ENCODE data around the gene PARVA. TPM values are rescaled to one million over a fixed set of nuclear protein-coding genes. Genes with fewer than 3 reads are reported as not detected.

PARVA gene, protein sequence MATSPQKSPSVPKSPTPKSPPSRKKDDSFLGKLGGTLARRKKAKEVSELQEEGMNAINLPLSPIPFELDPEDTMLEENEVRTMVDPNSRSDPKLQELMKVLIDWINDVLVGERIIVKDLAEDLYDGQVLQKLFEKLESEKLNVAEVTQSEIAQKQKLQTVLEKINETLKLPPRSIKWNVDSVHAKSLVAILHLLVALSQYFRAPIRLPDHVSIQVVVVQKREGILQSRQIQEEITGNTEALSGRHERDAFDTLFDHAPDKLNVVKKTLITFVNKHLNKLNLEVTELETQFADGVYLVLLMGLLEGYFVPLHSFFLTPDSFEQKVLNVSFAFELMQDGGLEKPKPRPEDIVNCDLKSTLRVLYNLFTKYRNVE
- total RNA-seq: 100 to 1,000 TPM; 167 to 245 (median 240) TPM

DNA sequence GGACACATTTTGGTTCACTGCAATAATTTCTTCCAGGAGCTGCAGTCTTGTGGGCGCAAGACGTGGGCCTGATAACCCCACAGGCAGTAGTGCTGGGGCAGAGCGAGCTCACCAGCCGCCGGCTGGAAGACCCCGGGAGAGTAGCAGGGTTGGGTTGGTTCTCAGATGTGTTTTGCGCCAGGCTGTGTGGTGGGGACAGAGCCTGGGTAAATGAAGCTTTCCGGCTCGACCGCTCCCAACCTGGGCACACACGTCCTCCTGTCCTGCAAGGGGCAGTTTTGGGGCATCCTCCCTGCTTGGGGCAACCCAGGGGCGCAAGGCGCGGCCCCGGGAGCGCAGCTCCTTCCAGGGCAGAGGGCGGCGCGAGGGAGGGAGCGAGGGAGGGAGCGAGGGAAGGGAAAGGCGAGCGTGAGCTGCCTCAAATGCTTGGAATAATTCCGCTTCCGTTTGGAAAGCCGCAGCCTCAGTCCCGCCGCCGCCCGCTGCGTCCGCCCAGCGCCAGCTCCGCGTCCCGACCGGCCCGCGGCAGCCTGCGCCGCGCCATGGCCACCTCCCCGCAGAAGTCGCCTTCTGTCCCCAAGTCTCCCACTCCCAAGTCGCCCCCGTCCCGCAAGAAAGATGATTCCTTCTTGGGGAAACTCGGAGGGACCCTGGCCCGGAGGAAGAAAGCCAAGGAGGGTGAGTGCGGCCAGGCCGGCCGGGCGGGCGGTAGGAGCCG, at the start of gene PARVA:
Gene PARVA, plus strand, starts transcription at position 466 of the 718 bp plus-strand sequence. Its CDS starts 77 bp downstream, at position 543.
- peak within 1 kb of the TSS; percentile 45 to 81 for H3K4me3 ChIP-seq
- no peaks in the 10 kb centered on the region for H3K27me3 ChIP-seq
- H3K27ac ChIP-seq: peak within 1 kb of the TSS; percentile 83 to 99 (median 96)
- peaks cover 14 to 67% (median 18%) of the 10 kb centered on the region in 3 donors for H3K4me1 ChIP-seq
- H3K9me3 ChIP-seq: no peaks in the 10 kb centered on the region
- TF ChIP-seq CTCF (IDR thresholded peaks at IDR 0.05) (peak in 3 of 4 experiments; percentile 32 to 63 (median 57)), POLR2A (IDR thresholded peaks at IDR 0.05) (peak; percentile 75 to 81), POLR2AphosphoS5 (IDR thresholded peaks at IDR 0.05) (peak; percentile 86), EP300 (IDR thresholded peaks at IDR 0.05) (no peak)
- peaks cover 0 to 10% of the 10 kb centered on the region in 2 donors for H3K36me3 ChIP-seq
- whole genome bisulfite sequencing, 2 donors (ENCODE audit: low coverage in 1 of 2): no CpG with 5 or more reads among the region's 55 CpGs
- ATAC-seq: peak; percentile 82

DNA sequence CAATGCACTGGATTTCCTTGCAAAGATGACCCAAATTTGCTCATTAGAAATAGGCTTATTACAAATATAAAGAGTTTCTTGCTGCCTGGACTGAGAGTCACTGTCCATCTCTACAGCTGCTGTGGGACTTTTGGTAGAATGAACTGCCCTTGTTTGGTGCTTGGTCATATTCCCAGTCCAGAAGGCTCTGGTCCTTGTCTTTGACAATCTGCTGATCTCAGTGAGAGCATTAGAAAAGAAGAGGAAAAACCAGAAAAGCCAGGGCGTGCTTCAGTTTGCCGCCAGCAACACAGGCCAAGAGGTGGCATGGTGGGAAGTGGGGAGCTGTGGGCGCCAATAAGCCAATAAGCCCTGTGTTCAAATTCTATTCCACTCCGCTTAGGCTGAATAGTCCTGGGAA, 48.2 kb upstream of the PARVA start:
- WGBS, 2 donors (ENCODE audit: low coverage in 1 of 2): 87% methylated on average over 2 to 4 of the region's 4 CpGs
- Histone ChIP-seq H3K27me3 (no peaks in the 10 kb centered on the region), H3K9me3 (no peaks in the 10 kb centered on the region), H3K4me1 (peaks cover 7 to 52% (median 8%) of the 10 kb centered on the region in 3 donors), H3K27ac (peak overlapping the region in 1 of 4 donors; percentile 48), H3K36me3 (no peaks in the 10 kb centered on the region), H3K4me3 (no peak overlapping the region)
- ATAC-seq: no peak
- no peak for TF ChIP-seq CTCF (IDR thresholded peaks at IDR 0.05)
- no peak for TF ChIP-seq POLR2A (IDR thresholded peaks at IDR 0.05)
- TF ChIP-seq POLR2AphosphoS5 (IDR thresholded peaks at IDR 0.05): no peak
- TF ChIP-seq EP300 (IDR thresholded peaks at IDR 0.05): no peak

DNA sequence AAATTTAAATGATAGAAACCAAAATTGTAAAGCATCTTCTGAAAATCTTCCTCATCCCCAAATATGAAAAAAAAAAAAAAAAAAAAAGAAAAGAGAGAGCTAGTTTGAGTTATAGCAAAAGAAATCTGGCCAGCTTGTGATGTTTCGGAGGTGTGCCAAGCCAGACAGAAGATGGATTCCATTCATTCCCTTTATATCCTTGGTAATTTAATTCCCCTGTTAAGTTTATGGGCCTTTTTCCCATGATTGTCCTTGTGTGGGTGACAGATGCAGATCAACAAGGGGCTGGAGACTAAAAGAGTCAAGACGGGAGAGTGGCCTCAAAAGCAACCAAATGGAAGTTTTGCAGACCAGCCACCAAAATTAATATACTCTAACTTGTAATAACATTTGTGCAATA, 47.6 kb upstream of the PARVA start:
- Histone ChIP-seq H3K27ac (peak overlapping the region in 3 of 4 donors; percentile 22 to 55 (median 29)), H3K27me3 (no peaks in the 10 kb centered on the region), H3K9me3 (no peaks in the 10 kb centered on the region), H3K36me3 (no peaks in the 10 kb centered on the region), H3K4me1 (peaks cover 7 to 52% (median 8%) of the 10 kb centered on the region in 3 donors), H3K4me3 (no peak overlapping the region)
- no peak for ATAC-seq
- no peak for TF ChIP-seq POLR2AphosphoS5 (IDR thresholded peaks at IDR 0.05)
- TF ChIP-seq POLR2A (IDR thresholded peaks at IDR 0.05): no peak
- TF ChIP-seq CTCF (IDR thresholded peaks at IDR 0.05): no peak
- TF ChIP-seq EP300 (IDR thresholded peaks at IDR 0.05): no peak
- 35 to 60% methylated on average over 2 of the region's 2 CpGs for WGBS, 2 donors (ENCODE audit: low coverage in 1 of 2)

DNA sequence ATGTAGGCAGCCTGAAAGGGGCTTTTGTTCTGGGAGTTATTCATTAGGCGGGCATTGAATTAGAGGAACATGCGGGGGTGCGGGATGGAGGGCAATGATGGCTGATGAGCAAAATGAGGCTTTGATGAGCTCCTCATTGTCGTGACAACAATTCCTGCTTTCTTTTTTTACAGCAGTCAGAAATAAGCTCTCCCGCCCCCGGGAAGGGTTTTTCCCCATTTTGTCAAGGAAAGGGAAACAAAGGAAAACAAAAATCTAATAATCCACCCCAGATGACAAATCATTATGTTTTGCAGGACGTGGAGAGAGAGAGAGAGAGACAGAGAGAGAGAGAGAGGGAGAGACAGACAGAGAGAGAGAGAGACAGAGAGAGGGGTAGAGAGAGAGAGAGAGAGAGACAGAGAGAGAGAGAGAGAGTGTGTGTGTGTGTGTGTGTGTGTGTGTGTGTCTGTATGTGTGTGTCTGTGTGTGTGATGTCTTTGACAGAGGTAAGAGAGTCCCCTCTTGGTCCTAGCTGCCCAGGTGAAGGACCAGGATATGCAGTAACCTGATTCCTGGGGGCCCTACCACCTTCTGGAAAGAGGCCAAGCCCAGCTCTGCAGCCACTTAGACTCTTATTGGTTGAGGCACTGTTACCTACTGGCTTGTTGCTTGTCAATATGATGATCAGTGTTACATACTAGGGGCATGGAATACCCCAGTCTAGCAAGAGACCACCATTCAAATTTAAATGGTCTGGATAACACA, 46.7 kb upstream of the PARVA start:
- WGBS, 2 donors (ENCODE audit: low coverage in 1 of 2): 42 to 65% methylated on average over 6 of the region's 7 CpGs
- H3K36me3 ChIP-seq: no peaks in the 10 kb centered on the region
- no peaks in the 10 kb centered on the region for H3K9me3 ChIP-seq
- ATAC-seq: no peak
- H3K27me3 ChIP-seq: no peaks in the 10 kb centered on the region
- H3K4me1 ChIP-seq: peaks cover 7 to 47% (median 8%) of the 10 kb centered on the region in 3 donors
- H3K27ac ChIP-seq: peak overlapping the region; percentile 22 to 55 (median 29)
- TF ChIP-seq CTCF (IDR thresholded peaks at IDR 0.05) (no peak), POLR2AphosphoS5 (IDR thresholded peaks at IDR 0.05) (no peak), EP300 (IDR thresholded peaks at IDR 0.05) (no peak), POLR2A (IDR thresholded peaks at IDR 0.05) (no peak)
- H3K4me3 ChIP-seq: no peak overlapping the region

Measured in gastroesophageal sphincter (tissue), 4 donors.